Measurements from ENCODE around the gene MTA1.

The MTA1 gene

GRCh38 chr14:105473677-105474482 lies 54.3 kb downstream of the MTA1 start:
- Histone ChIP-seq H3K9ac (ENCODE audit: low read length) (no peak overlapping the region), H3F3A (ENCODE audit: insufficient read depth, low read length) (no peaks in the 10 kb centered on the region), H3K4me1 (ENCODE audit: insufficient read depth, low read length, severe bottlenecking) (peaks cover 7% of the 10 kb centered on the region), H3K27ac (ENCODE audit: low read depth, low read length, poor library complexity, severe bottlenecking) (no peak overlapping the region), H3K4me2 (ENCODE audit: low read length) (peak overlapping the region; percentile 77), H3K9me3 (ENCODE audit: low read length) (no peaks in the 10 kb centered on the region), H3K4me3 (ENCODE audit: low read depth, low read length, poor library complexity, severe bottlenecking) (peak overlapping the region; percentile 58), H4K20me1 (ENCODE audit: insufficient read depth, low read length) (no peaks in the 10 kb centered on the region), H3K36me3 (ENCODE audit: insufficient read depth, low read length) (peaks cover 17% of the 10 kb centered on the region), H2AFZ (ENCODE audit: low read length) (no peak overlapping the region), H3K79me2 (ENCODE audit: insufficient read depth, low read length) (no peaks in the 10 kb centered on the region), H3K27me3 (ENCODE audit: insufficient read depth, low read length) (peaks cover 24% of the 10 kb centered on the region; the same call in 1 of the 2 replicates), H3K9me2 (ENCODE audit: low read depth, low read length) (no peaks in the 10 kb centered on the region)
- TF ChIP-seq CTCF (IDR thresholded peaks at IDR 0.05; ENCODE audit: low read length) (no peak), EZH2 (IDR thresholded peaks at IDR 0.05; ENCODE audit: borderline replicate concordance, low read length) (no peak)

- Histone ChIP-seq H4K20me1 (ENCODE audit: insufficient read depth, low read length) (no peaks in the 10 kb centered on the region), H3F3A (ENCODE audit: insufficient read depth, low read length) (no peaks in the 10 kb centered on the region), H3K79me2 (ENCODE audit: insufficient read depth, low read length) (no peaks in the 10 kb centered on the region), H3K4me1 (ENCODE audit: insufficient read depth, low read length, severe bottlenecking) (peaks cover 7% of the 10 kb centered on the region), H3K9me3 (ENCODE audit: low read length) (no peaks in the 10 kb centered on the region), H3K9ac (ENCODE audit: low read length) (no peak within 1 kb of the TSS; the same call in 1 of the 2 replicates), H3K27ac (ENCODE audit: low read depth, low read length, poor library complexity, severe bottlenecking) (no peak within 1 kb of the TSS), H3K4me2 (ENCODE audit: low read length) (peak within 1 kb of the TSS; percentile 90), H3K4me3 (ENCODE audit: low read depth, low read length, poor library complexity, severe bottlenecking) (peak within 1 kb of the TSS; percentile 60), H3K36me3 (ENCODE audit: insufficient read depth, low read length) (peaks cover 9% of the 10 kb centered on the region), H3K27me3 (ENCODE audit: insufficient read depth, low read length) (peaks cover 28% of the 10 kb centered on the region; the same call in 1 of the 2 replicates), H3K9me2 (ENCODE audit: low read depth, low read length) (no peaks in the 10 kb centered on the region), H2AFZ (ENCODE audit: low read length) (no peak within 1 kb of the TSS)
- TF ChIP-seq EZH2 (IDR thresholded peaks at IDR 0.05; ENCODE audit: borderline replicate concordance, low read length): no peak
- TF ChIP-seq CTCF (IDR thresholded peaks at IDR 0.05; ENCODE audit: low read length): no peak
These were observed 55.0 kb downstream of the MTA1 start, which contains the start of gene CRIP2 for GRCh38 chr14:105474483-105475268. Gene CRIP2 (plus strand): TSS chr14:105474821. CDS start chr14:105474863, 42 bp downstream.

DNA sequence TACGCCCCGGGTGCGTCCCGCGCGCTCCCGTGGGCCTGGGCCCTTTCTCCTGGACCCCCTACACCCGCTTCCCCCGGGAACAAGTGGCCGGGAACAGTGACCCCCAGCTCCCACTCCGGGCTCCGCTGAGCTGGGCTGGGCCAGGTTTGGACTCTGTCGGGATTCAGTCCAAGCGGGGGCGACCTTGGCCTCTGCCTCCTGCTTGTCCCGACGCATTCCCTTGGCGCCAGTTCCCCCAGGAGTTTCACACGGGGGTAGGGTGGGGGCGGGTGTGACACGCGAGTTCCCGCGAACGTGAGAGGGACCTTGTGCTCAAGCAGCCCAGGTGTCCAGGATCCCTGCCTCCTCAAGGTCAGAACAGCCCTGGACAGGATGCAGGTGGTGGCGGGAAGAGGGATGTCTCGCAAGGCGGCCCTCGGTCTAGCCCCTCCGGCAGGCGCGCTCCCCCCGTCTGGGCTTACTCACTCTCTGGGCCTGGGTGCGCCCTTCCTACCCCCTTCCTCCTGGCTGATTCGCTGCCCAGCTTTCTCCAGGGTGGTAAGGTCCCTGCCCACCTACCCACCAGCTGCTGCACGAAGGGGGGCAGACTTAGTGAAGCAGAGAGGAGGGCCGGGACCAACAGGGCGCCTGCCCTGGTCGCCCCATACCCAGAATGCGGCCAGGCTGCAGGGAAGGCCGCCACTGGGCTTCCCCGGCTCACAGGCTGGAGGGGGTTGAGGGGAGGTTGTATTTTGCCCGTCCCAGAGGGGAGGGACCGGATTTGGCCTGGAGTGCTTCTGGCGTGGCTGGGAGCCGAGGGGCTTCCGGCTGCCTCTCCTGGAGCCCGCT lies 55.9 kb downstream of the MTA1 start:
- H3K4me1 ChIP-seq (ENCODE audit: insufficient read depth, low read length, severe bottlenecking): peaks cover 7% of the 10 kb centered on the region
- no peak overlapping the region for H3K27ac ChIP-seq (ENCODE audit: low read depth, low read length, poor library complexity, severe bottlenecking)
- peak overlapping the region; percentile 60 for H3K4me3 ChIP-seq (ENCODE audit: low read depth, low read length, poor library complexity, severe bottlenecking)
- no peak overlapping the region; the same call in 1 of the 2 replicates for H3K9ac ChIP-seq (ENCODE audit: low read length)
- no peaks in the 10 kb centered on the region for H3K9me3 ChIP-seq (ENCODE audit: low read length)
- no peak overlapping the region for H2AFZ ChIP-seq (ENCODE audit: low read length)
- no peaks in the 10 kb centered on the region for H3K79me2 ChIP-seq (ENCODE audit: insufficient read depth, low read length)
- H4K20me1 ChIP-seq (ENCODE audit: insufficient read depth, low read length): no peaks in the 10 kb centered on the region
- H3K9me2 ChIP-seq (ENCODE audit: low read depth, low read length): no peaks in the 10 kb centered on the region
- peaks cover 32% of the 10 kb centered on the region; the same call in 1 of the 2 replicates for H3K27me3 ChIP-seq (ENCODE audit: insufficient read depth, low read length)
- 0 out of 2 replicates have a peak, but pooled peaks cover 5% of the 10 kb centered on the region for H3K36me3 ChIP-seq (ENCODE audit: insufficient read depth, low read length)
- peak overlapping the region; percentile 90 for H3K4me2 ChIP-seq (ENCODE audit: low read length)
- TF ChIP-seq EZH2 (IDR thresholded peaks at IDR 0.05; ENCODE audit: borderline replicate concordance, low read length) (no peak), CTCF (IDR thresholded peaks at IDR 0.05; ENCODE audit: low read length) (no peak)
- no peaks in the 10 kb centered on the region for H3F3A ChIP-seq (ENCODE audit: insufficient read depth, low read length)
